Psoas muscle (tissue), 8 donors: ENCODE data around the gene ANO9. TPM values are rescaled to one million over a fixed set of nuclear protein-coding genes. Genes with fewer than 3 reads are reported as not detected.
A peak's percentile ranks its signal among the peaks of the same experiment; 100 is the strongest.

Experiments
- ATAC-seq, 4 donors: fragments of 200-7000 bp; cut with Tn5 transposase; one replicate each; pipeline ENCODE4 v1.9.1; 2020; ENCODE audit warnings: moderate library complexity in 3 of 4, mild to moderate bottlenecking in 2 of 4
- DNase-seq, 2 donors: peaks; one replicate each; pipeline ENCODE4 v3.0.0-alpha.2; 2020
- H3K27ac ChIP-seq: fragments of 200-600 bp; one replicate; pipeline ENCODE4 v1.8.0; 2022
- H3K27me3 ChIP-seq, 3 donors: fragments of 200-600 bp in 1 of 3; one replicate each; pipeline versions ENCODE4 v1.6.1 to v1.8.0; 2013 to 2022; ENCODE audit warnings: low read length in 2 of 3, mild to moderate bottlenecking in 2 of 3, moderate library complexity in 1 of 3; ENCODE audit not compliant: insufficient read depth in 3 of 3
- H3K36me3 ChIP-seq, 2 donors: fragments of 200-600 bp in 1 of 2; one replicate each; pipeline versions ENCODE4 v1.6.1 to v1.8.0; 2013 to 2022; ENCODE audit warnings: low read depth in 1 of 2, mild to moderate bottlenecking in 1 of 2, moderate library complexity in 1 of 2; ENCODE audit not compliant: insufficient read depth in 1 of 2
- H3K4me1 ChIP-seq: fragments of 200-600 bp; one replicate; pipeline ENCODE4 v1.8.0; 2022
- H3K4me3 ChIP-seq: fragments of 200-600 bp; one replicate; pipeline ENCODE4 v1.8.0; 2022; ENCODE audit warnings: mild to moderate bottlenecking
- H3K9me3 ChIP-seq: fragments of 200-600 bp; one replicate; pipeline ENCODE4 v1.8.0; 2022
- WGBS, 3 donors: extraction: QIAGEN DNeasy Blood & Tissue Kit; methylation state at CpG; one replicate each; pipeline versions ENCODE4 v1.1.6 to v1.1.7; 2013; 5-methylcytosine and 5-hydroxymethylcytosine counted together
- intact Hi-C, 2 donors: fragments of 100-400 bp; cut with DNase I; formaldehyde crosslinking; loops; one replicate each; pipeline versions ENCODE4 v1.11.0 to v1.14.2; 2022
- long read RNA-seq, 2 donors: library from polyadenylated mRNA; unstranded; transcript quantifications; one replicate each; pipeline ENCODE4 v2.0.0, GENCODE V29; 2021
- polyA plus RNA-seq, 3 donors: library from polyadenylated mRNA; stranded (reverse); fragments of 200-250 nt; gene quantifications; one replicate each; pipeline ENCODE4 v1.2.3, GENCODE V29; 2013
- total RNA-seq, 4 donors: library from RNA; stranded (reverse); fragmentation: NEBNext Ultra II Directional in 2 of 4; extraction: Animal tissue kit (Norgen Biotek cat#: 25700) in 2 of 4; gene quantifications; one replicate each; pipeline versions ENCODE4 v1.2.1 to v1.2.4, GENCODE V29; 2021 to 2023
- TF ChIP-seq, protein P1 (sequence below): fragments of 200-600 bp; IDR thresholded peaks from one replicate; pipeline ENCODE4 v1.8.0; 2022; ENCODE audit warnings: antibody characterized with exemption
- donor health status: healthy with polysubstance abuse.
- donor health status: DM: no; HTN: no; CAD: no; lungs with moderate emphysema.
- donor health status: Bipolar disorder and iron deficiency.
- donor health status: healthy.
- donor health status: DM: yes; HTN: yes; CAD: no.
- donor health status: DM: no; HTN: no; CAD: no.
- donor health status: DM: no; HTN: no; CAD: no.
- donor health status: DM: yes; HTN: yes; CAD: no.

Gene ANO9
- under 1 TPM in 3 of 4 donors, not detected in 1; 0.09 to 0.59 (median 0.46) TPM for total RNA-seq
- polyA plus RNA-seq: under 1 TPM; 0.10 to 0.15 (median 0.10) TPM
- long read RNA-seq, donor 1: 0 reads
- long read RNA-seq, donor 2: 0 reads

- no peaks in the 10 kb centered on the region for H3K36me3 ChIP-seq
- H3K9me3 ChIP-seq: no peaks in the 10 kb centered on the region
- 12 to 14% (median 13%) methylated on average over 29 to 35 of the region's 35 CpGs for WGBS, 3 donors
- H3K4me3 ChIP-seq: no peak within 1 kb of the TSS
- ATAC-seq (no peak), DNase-seq (peak; percentile 16 to 46)
- intact Hi-C loops: no loop called here
- no peaks in the 10 kb centered on the region for H3K4me1 ChIP-seq
- H3K27ac ChIP-seq: no peak within 1 kb of the TSS
- H3K27me3 ChIP-seq: peaks cover 0 to 53% (median 26%) of the 10 kb centered on the region in 3 donors
- TF ChIP-seq, protein P1, sequence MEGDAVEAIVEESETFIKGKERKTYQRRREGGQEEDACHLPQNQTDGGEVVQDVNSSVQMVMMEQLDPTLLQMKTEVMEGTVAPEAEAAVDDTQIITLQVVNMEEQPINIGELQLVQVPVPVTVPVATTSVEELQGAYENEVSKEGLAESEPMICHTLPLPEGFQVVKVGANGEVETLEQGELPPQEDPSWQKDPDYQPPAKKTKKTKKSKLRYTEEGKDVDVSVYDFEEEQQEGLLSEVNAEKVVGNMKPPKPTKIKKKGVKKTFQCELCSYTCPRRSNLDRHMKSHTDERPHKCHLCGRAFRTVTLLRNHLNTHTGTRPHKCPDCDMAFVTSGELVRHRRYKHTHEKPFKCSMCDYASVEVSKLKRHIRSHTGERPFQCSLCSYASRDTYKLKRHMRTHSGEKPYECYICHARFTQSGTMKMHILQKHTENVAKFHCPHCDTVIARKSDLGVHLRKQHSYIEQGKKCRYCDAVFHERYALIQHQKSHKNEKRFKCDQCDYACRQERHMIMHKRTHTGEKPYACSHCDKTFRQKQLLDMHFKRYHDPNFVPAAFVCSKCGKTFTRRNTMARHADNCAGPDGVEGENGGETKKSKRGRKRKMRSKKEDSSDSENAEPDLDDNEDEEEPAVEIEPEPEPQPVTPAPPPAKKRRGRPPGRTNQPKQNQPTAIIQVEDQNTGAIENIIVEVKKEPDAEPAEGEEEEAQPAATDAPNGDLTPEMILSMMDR: no peak
Observed at GRCh38 chr11:441418-442274, at the start of gene ANO9. ANO9 (minus strand) TSS chr11:442011; CDS start chr11:441926, 85 bp downstream.

DNA sequence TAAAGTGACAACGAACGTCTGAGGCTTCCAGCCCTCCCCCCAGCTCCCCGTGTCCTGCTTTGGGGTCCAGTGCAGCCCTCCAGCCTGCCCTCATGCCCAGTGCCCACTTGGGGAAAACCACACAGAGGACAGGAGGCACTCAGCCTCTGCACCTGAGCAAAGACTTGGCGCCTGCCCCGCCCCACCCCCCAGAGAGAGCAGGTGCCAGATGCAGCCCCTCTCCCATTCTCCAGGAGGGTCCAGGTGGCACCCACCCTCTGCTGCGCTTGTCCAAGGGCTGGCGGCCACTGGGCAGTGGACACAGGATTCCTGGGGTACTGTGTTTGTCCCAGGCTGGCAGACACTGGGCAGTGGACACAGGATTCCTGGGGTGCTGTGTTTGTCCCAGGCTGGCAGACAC, 49.5 kb upstream of the ANO9 start:
- Histone ChIP-seq H3K9me3 (no peaks in the 10 kb centered on the region), H3K4me3 (no peak overlapping the region), H3K36me3 (peaks cover 3 to 70% of the 10 kb centered on the region in 2 donors), H3K27me3 (no peaks in the 10 kb centered on the region), H3K4me1 (no peaks in the 10 kb centered on the region), H3K27ac (no peak overlapping the region)
- no peak for ATAC-seq
- intact Hi-C loops: loop anchor here in 1 of 2 donors (5.0 kb wide), 1 partner anchor 34 kb away; no protein-coding TSS in a partner anchor
- DNase-seq: no peak
- TF ChIP-seq, protein P1: no peak
- WGBS, 3 donors: 85 to 90% (median 87%) methylated on average over 6 to 7 of the region's 7 CpGs

DNA sequence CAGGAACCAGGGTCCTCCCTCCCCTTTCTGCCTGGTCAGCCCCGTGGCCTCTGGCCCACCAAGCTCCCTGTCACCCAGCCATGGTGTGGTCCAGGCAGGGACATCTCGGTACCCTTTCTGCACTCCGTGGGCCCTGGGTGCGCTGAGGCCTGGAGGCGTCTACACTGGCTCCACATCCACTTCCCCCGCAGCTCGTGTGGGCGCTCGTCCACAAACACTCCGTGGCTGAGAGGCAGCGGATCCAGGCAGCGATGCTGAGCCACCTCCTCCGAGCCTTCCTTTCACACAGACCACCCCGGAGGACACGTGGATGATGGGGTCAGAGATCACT, 49.1 kb upstream of the ANO9 start:
- Histone ChIP-seq H3K27me3 (no peaks in the 10 kb centered on the region), H3K4me3 (no peak overlapping the region), H3K36me3 (peaks cover 3 to 65% of the 10 kb centered on the region in 2 donors), H3K9me3 (no peaks in the 10 kb centered on the region), H3K27ac (no peak overlapping the region), H3K4me1 (no peaks in the 10 kb centered on the region)
- ATAC-seq (no peak), DNase-seq (no peak)
- TF ChIP-seq, protein P1: no peak
- WGBS, 3 donors: 92 to 93% (median 93%) methylated on average over 12 to 15 of the region's 15 CpGs
- intact Hi-C loops: loop anchor here in 1 of 2 donors (5.0 kb wide), 1 partner anchor 34 kb away; no protein-coding TSS in a partner anchor

DNA sequence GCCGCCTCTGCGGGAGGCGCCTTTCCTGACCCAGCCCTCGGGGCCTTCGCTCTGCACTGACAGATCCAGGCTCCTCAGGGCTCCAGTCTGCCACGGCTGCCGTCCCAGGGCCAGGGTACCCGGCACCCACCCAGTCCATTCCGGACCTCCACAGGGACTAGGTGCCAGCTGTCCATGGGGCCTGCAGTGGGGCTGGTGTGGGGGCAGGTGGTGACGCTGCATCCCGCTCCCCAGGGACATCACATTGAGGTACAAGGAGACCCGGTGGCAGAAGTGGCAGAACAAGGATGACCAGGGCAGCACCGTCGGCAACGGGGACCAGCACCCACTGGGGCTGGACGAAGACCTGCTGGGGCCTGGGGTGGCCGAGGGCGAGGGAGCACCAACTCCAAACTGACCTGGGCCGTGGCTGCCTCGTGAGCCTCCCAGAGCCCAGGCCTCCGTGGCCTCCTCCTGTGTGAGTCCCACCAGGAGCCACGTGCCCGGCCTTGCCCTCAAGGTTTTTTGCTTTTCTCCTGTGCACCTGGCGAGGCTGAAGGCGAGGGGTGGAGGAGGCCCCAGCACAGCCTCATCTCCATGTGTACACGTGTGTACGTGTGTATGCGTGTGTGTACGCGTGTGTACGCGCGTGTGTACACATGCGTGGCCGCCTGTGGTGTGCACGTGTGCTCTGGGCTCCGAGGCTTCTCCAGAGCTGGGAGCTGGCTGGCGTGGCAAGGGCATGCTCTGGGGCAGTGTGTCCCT, 48.5 kb upstream of the ANO9 start:
- Histone ChIP-seq H3K27ac (no peak overlapping the region), H3K9me3 (no peaks in the 10 kb centered on the region), H3K4me3 (no peak overlapping the region), H3K4me1 (no peaks in the 10 kb centered on the region), H3K36me3 (peaks cover 3 to 60% of the 10 kb centered on the region in 2 donors), H3K27me3 (no peaks in the 10 kb centered on the region)
- DNase-seq (peak in 1 of 2 donors; percentile 39), ATAC-seq (no peak)
- TF ChIP-seq, protein P1: no peak
- 92 to 95% (median 92%) methylated on average over 34 to 38 of the region's 38 CpGs for WGBS, 3 donors
- intact Hi-C loops: loop anchor here in 1 of 2 donors (5.0 kb wide), 1 partner anchor 33 kb away; no protein-coding TSS in a partner anchor
